ENCODE measurements around the gene HDAC4.

DNA sequence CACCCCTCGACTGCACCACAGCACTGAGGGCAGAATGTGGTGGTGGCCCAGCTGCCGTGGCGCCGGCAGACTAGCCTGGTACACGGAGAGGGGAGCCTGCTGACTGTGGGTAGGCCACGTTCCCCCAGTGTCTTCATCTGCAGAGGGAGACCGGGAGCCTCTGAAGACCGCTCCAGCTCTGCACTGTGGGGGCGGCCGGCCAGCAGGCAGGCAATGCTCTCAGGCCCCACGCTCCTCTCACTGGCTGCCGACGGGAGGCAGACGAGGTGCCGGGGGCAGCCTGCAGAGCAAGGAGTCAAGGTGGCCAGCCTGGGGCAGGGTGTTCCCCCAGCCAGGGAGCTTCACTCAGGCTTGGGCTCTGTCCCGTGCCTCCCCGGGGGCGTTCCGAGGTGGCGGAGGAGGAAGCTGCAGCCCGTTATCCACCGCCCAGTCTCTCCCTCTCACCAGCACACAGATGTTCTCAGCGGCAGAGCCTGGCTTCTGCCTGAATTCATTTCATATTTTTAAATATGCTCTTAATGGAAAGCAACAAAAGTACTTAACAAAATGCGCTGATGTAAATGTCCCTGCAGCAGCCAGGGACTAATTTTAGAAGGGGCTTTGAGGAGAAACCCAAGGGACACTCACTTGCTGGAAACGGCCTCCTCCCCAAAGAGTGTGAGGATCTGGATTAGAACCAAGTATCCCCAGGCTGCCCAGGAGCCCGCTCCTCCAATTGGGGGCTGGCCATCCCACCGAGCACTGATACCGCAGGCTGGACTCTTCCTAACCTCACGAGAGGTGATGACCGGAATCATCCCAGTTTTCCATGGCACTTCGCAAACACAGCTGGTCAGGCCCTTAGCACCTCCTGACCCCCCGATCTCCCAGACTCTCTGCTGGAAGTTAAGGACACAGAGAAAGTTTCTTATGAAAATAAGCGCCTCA, 87.8 kb downstream of the HDAC4 start:
- TF ChIP-seq, protein P1, sequence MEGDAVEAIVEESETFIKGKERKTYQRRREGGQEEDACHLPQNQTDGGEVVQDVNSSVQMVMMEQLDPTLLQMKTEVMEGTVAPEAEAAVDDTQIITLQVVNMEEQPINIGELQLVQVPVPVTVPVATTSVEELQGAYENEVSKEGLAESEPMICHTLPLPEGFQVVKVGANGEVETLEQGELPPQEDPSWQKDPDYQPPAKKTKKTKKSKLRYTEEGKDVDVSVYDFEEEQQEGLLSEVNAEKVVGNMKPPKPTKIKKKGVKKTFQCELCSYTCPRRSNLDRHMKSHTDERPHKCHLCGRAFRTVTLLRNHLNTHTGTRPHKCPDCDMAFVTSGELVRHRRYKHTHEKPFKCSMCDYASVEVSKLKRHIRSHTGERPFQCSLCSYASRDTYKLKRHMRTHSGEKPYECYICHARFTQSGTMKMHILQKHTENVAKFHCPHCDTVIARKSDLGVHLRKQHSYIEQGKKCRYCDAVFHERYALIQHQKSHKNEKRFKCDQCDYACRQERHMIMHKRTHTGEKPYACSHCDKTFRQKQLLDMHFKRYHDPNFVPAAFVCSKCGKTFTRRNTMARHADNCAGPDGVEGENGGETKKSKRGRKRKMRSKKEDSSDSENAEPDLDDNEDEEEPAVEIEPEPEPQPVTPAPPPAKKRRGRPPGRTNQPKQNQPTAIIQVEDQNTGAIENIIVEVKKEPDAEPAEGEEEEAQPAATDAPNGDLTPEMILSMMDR (IDR thresholded peaks at IDR 0.05) = no peak
- no peak for TF ChIP-seq POLR2AphosphoS5 (IDR thresholded peaks at IDR 0.05; ENCODE audit: insufficient read depth in 1 of 2, low read depth in 1 of 2)
